SK-N-MC (cell line): ENCODE data around the gene DAB1.
"Not testable (repeated sequence)": the region's sequence is repeated elsewhere in the genome, so short reads cannot be mapped to it uniquely, and the experiment has no call there.

ENCODE experiments used
- DNase-seq: peaks from one replicate; pipeline ENCODE4 v3.0.0-alpha.2; 2011; ENCODE audit warnings: low read depth, low spot score
- H3K27ac ChIP-seq: fragments of 200-600 bp; sonication (generic); 2 replicates; pipeline ENCODE4 v1.5.1; 2016; ENCODE audit warnings: mixed run types
- H3K36me3 ChIP-seq: fragments of 200-600 bp; sonication (generic); 2 replicates; pipeline ENCODE4 v1.6.1; 2017; ENCODE audit warnings: antibody characterized with exemption, low read length, mixed read lengths; ENCODE audit not compliant: insufficient read depth
- H3K4me3 ChIP-seq: fragments of 200-600 bp; sonication (generic); 2 replicates; pipeline ENCODE4 v1.5.1; 2016
- H3K9ac ChIP-seq: fragments of 200-600 bp; sonication (generic); 2 replicates; pipeline ENCODE4 v1.8.0; 2017; ENCODE audit warnings: mixed run types, mixed read lengths; ENCODE audit not compliant: insufficient read length
- H3K9me3 ChIP-seq: fragments of 200-600 bp; sonication (generic); 2 replicates; pipeline ENCODE4 v1.6.1; 2017; ENCODE audit warnings: low read depth, mild to moderate bottlenecking, antibody characterized with exemption, low read length, moderate library complexity, mixed read lengths
- EZH2 ChIP-seq: fragments of 200-600 bp; sonication (generic); IDR thresholded peaks from one replicate; pipeline ENCODE4 v1.6.1; 2017; ENCODE audit warnings: antibody characterized with exemption
- FOXP2 ChIP-seq: optimal IDR thresholded peaks from 2 replicates; pipeline ENCODE3; 2011; ENCODE audit warnings: mild to moderate bottlenecking, moderate library complexity; ENCODE audit not compliant: insufficient read depth; ENCODE audit errors: extremely low read length, control extremely low read depth
- POLR2AphosphoS5 ChIP-seq: IDR thresholded peaks from 2 replicates; pipeline ENCODE4 v1.6.1; 2012; ENCODE audit warnings: mild to moderate bottlenecking, low read depth, low read length, borderline replicate concordance

DAB1 gene

GRCh38 chr1:57234459-57234858 lies 189.4 kb downstream of the DAB1 start:
- Histone ChIP-seq H3K27ac (no peak overlapping the region), H3K36me3 (no peaks in the 10 kb centered on the region), H3K9ac (no peak overlapping the region), H3K9me3 (no peaks in the 10 kb centered on the region), H3K4me3 (no peak overlapping the region)
- DNase-seq, result no peak
- TF ChIP-seq FOXP2 (no peak), EZH2 (no peak), POLR2AphosphoS5 (no peak)

GRCh38 chr1:57232500-57232899 lies 191.4 kb downstream of the DAB1 start:
- TF ChIP-seq POLR2AphosphoS5 (no peak), EZH2 (no peak), FOXP2 (no peak)
- no peak overlapping the region for H3K27ac ChIP-seq
- no peak for DNase-seq
- no peaks in the 10 kb centered on the region for H3K36me3 ChIP-seq
- H3K9ac ChIP-seq, result no peak overlapping the region
- H3K4me3 ChIP-seq, result no peak overlapping the region
- no peaks in the 10 kb centered on the region for H3K9me3 ChIP-seq

GRCh38 chr1:57229998-57230397 lies 193.9 kb downstream of the DAB1 start:
- Histone ChIP-seq H3K9me3 (no peaks in the 10 kb centered on the region), H3K36me3 (no peaks in the 10 kb centered on the region), H3K4me3 (no peak overlapping the region), H3K9ac (no peak overlapping the region), H3K27ac (no peak overlapping the region)
- DNase-seq, result no peak
- TF ChIP-seq FOXP2 (no peak), EZH2 (no peak), POLR2AphosphoS5 (no peak)

- TF ChIP-seq FOXP2, result no peak
- TF ChIP-seq POLR2AphosphoS5, result no peak
- H3K27ac ChIP-seq, result no peak overlapping the region
- H3K9me3 ChIP-seq, result no peaks in the 10 kb centered on the region
- H3K9ac ChIP-seq, result no peak overlapping the region
- H3K36me3 ChIP-seq, result no peaks in the 10 kb centered on the region
- DNase-seq, result no peak
- no peak overlapping the region for H3K4me3 ChIP-seq
Observed at GRCh38 chr1:57229076-57229475, 194.8 kb downstream of the DAB1 start.

- Histone ChIP-seq H3K36me3 (no peaks in the 10 kb centered on the region), H3K4me3 (no peak overlapping the region), H3K9ac (no peak overlapping the region), H3K9me3 (no peaks in the 10 kb centered on the region), H3K27ac (no peak overlapping the region)
- TF ChIP-seq EZH2, result no peak
- no peak for TF ChIP-seq POLR2AphosphoS5
- TF ChIP-seq FOXP2, result no peak
- no peak for DNase-seq
Observed at GRCh38 chr1:57222801-57223200, 201.1 kb downstream of the DAB1 start.

GRCh38 chr1:57222307-57222706 lies 201.6 kb downstream of the DAB1 start:
- H3K4me3 ChIP-seq, result no peak overlapping the region
- no peak overlapping the region for H3K9ac ChIP-seq
- H3K9me3 ChIP-seq, result no peaks in the 10 kb centered on the region
- no peaks in the 10 kb centered on the region for H3K36me3 ChIP-seq
- no peak for DNase-seq
- TF ChIP-seq POLR2AphosphoS5 (no peak), FOXP2 (no peak), EZH2 (no peak)
- no peak overlapping the region for H3K27ac ChIP-seq

- H3K36me3 ChIP-seq, H3K9ac ChIP-seq, H3K27ac ChIP-seq: not testable (repeated sequence)
Observed at GRCh38 chr1:57220905-57221304, 203.0 kb downstream of the DAB1 start.

GRCh38 chr1:57218487-57219079 lies 205.3 kb downstream of the DAB1 start:
- TF ChIP-seq FOXP2 (no peak), POLR2AphosphoS5 (no peak), EZH2 (no peak)
- H3K36me3 ChIP-seq, result no peaks in the 10 kb centered on the region
- no peak overlapping the region for H3K9ac ChIP-seq
- no peak overlapping the region for H3K27ac ChIP-seq
- no peaks in the 10 kb centered on the region for H3K9me3 ChIP-seq
- H3K4me3 ChIP-seq, result no peak overlapping the region
- no peak for DNase-seq

More at GRCh38 chr1:57220905-57221304, 203.0 kb downstream of the DAB1 start:
- DNase-seq, H3K4me3 ChIP-seq, H3K9me3 ChIP-seq: not testable (repeated sequence)

GRCh38 chr1:57217905-57218304 lies 206.0 kb downstream of the DAB1 start:
- no peak overlapping the region for H3K27ac ChIP-seq
- no peaks in the 10 kb centered on the region for H3K9me3 ChIP-seq
- H3K36me3 ChIP-seq, result no peaks in the 10 kb centered on the region
- TF ChIP-seq POLR2AphosphoS5 (no peak), EZH2 (no peak), FOXP2 (no peak)
- H3K9ac ChIP-seq, result no peak overlapping the region
- no peak overlapping the region for H3K4me3 ChIP-seq
- DNase-seq, result no peak
